ENCODE measurements around the gene ACTR2.

Gene ACTR2

DNA sequence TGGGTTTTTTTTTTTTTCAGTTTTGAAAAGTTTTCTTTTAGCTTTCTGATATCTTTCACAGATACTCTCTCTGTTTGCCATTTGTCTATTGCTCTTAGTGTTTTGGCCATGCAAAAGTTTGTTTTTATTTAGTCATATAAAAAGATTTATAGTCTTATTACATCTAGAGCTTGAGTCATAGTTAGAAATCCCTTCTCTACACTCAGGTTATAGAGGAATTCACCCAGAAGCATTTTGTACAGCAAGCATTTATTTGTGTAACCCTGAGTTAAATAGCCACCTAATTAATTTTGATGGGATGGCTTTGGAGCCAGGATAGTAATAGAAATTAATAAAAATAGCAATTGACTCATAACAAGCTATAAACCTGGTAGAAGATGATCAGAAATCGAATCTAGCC is 35.6 kb downstream of the ACTR2 start:
- TF ChIP-seq CREB1 (IDR thresholded peaks at IDR 0.05; ENCODE audit: low read depth), result no peak
- no peak for TF ChIP-seq NFIC (IDR thresholded peaks at IDR 0.05)
- TF ChIP-seq, protein P1, sequence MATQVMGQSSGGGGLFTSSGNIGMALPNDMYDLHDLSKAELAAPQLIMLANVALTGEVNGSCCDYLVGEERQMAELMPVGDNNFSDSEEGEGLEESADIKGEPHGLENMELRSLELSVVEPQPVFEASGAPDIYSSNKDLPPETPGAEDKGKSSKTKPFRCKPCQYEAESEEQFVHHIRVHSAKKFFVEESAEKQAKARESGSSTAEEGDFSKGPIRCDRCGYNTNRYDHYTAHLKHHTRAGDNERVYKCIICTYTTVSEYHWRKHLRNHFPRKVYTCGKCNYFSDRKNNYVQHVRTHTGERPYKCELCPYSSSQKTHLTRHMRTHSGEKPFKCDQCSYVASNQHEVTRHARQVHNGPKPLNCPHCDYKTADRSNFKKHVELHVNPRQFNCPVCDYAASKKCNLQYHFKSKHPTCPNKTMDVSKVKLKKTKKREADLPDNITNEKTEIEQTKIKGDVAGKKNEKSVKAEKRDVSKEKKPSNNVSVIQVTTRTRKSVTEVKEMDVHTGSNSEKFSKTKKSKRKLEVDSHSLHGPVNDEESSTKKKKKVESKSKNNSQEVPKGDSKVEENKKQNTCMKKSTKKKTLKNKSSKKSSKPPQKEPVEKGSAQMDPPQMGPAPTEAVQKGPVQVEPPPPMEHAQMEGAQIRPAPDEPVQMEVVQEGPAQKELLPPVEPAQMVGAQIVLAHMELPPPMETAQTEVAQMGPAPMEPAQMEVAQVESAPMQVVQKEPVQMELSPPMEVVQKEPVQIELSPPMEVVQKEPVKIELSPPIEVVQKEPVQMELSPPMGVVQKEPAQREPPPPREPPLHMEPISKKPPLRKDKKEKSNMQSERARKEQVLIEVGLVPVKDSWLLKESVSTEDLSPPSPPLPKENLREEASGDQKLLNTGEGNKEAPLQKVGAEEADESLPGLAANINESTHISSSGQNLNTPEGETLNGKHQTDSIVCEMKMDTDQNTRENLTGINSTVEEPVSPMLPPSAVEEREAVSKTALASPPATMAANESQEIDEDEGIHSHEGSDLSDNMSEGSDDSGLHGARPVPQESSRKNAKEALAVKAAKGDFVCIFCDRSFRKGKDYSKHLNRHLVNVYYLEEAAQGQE (IDR thresholded peaks at IDR 0.05; ENCODE audit: low read depth), result no peak
- no peak for TF ChIP-seq ZBTB7A (IDR thresholded peaks at IDR 0.05; ENCODE audit: low read depth)
- TF ChIP-seq CEBPB (IDR thresholded peaks at IDR 0.05), result no peak
- TF ChIP-seq, protein P2, sequence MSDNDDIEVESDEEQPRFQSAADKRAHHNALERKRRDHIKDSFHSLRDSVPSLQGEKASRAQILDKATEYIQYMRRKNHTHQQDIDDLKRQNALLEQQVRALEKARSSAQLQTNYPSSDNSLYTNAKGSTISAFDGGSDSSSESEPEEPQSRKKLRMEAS (IDR thresholded peaks at IDR 0.05), result no peak
- TF ChIP-seq, protein P3, sequence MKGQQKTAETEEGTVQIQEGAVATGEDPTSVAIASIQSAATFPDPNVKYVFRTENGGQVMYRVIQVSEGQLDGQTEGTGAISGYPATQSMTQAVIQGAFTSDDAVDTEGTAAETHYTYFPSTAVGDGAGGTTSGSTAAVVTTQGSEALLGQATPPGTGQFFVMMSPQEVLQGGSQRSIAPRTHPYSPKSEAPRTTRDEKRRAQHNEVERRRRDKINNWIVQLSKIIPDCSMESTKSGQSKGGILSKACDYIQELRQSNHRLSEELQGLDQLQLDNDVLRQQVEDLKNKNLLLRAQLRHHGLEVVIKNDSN (IDR thresholded peaks at IDR 0.05), result no peak
- no peak for TF ChIP-seq RAD21 (IDR thresholded peaks at IDR 0.05; ENCODE audit: low read depth)
- no peak for TF ChIP-seq EP300 (IDR thresholded peaks at IDR 0.05; ENCODE audit: borderline replicate concordance)

DNA sequence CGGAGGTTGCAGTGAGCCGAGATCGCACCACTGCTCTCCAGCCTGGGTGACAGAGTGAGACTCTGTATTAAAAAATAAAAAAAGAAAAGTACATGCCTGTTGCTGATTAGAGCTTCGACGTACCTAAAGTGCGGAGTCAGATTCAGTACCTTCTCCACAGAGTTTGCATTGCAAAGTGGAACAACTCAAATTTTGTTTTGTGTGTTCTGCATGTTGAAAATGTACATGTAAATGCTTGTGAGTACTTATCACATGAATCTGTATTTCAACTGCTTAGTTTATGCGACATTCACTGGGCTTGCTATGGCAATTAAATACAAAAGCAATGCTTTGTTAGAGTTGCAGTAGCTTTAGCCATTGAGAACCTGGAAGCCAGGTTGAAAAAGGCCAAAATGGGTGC is 36.4 kb downstream of the ACTR2 start:
- TF ChIP-seq RAD21 (IDR thresholded peaks at IDR 0.05; ENCODE audit: low read depth), result no peak
- no peak for TF ChIP-seq TCF12 (IDR thresholded peaks at IDR 0.05; ENCODE audit: low read depth)
- TF ChIP-seq, protein P1 (IDR thresholded peaks at IDR 0.05; ENCODE audit: low read depth), result no peak
- TF ChIP-seq YY1 (IDR thresholded peaks at IDR 0.05; ENCODE audit: low read depth), result no peak
- no peak for TF ChIP-seq NFIC (IDR thresholded peaks at IDR 0.05)
- no peak for TF ChIP-seq ZBTB7A (IDR thresholded peaks at IDR 0.05; ENCODE audit: low read depth)
- TF ChIP-seq, protein P2 (IDR thresholded peaks at IDR 0.05), result no peak
- TF ChIP-seq CREB1 (IDR thresholded peaks at IDR 0.05; ENCODE audit: low read depth), result no peak
- TF ChIP-seq, protein P3 (IDR thresholded peaks at IDR 0.05), result no peak
- TF ChIP-seq TEAD4 (IDR thresholded peaks at IDR 0.05), result no peak
- no peak for TF ChIP-seq EP300 (IDR thresholded peaks at IDR 0.05; ENCODE audit: borderline replicate concordance)
- no peak for TF ChIP-seq CEBPB (IDR thresholded peaks at IDR 0.05)
- no peak for TF ChIP-seq EGR1 (IDR thresholded peaks at IDR 0.05)

DNA sequence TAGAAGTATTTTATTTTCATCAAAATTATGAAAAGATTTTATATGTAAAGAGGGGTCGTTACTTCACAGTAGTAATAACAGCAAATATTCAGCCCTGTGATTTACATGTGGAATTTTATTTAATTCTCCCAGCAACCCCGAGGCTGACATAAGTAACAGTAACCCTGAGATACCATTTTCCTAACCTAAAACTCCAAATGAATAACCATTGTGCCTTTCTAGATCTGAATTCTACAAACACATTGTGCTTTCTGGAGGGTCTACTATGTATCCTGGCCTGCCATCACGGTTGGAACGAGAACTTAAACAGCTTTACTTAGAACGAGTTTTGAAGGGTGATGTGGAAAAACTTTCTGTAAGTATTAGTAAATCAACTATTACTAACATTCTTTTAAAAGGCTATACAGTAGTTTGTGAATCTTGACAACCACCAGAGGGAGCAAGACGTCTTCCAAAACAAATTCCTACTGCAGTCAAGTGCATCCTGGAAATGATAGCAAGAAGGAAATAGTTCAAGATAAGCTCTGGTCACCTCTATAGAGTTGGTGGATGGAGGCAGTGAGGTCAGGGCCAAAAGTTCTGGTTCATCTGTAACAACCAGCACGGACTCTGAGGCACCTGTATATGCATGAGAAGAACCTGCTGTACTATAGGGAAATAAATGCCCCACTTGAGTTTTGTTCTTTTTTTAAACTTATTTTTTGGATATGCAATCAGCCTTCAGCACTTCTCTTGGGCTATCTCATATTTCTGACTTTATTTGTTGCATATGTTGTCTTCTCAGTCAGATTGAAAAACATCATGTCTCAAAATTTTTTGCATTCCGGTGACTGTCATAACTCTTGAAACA is 37.4 kb downstream of the ACTR2 start:
- peak; percentile 66 for TF ChIP-seq RAD21 (IDR thresholded peaks at IDR 0.05; ENCODE audit: low read depth)
- TF ChIP-seq, protein P1 (IDR thresholded peaks at IDR 0.05; ENCODE audit: low read depth), result no peak

DNA sequence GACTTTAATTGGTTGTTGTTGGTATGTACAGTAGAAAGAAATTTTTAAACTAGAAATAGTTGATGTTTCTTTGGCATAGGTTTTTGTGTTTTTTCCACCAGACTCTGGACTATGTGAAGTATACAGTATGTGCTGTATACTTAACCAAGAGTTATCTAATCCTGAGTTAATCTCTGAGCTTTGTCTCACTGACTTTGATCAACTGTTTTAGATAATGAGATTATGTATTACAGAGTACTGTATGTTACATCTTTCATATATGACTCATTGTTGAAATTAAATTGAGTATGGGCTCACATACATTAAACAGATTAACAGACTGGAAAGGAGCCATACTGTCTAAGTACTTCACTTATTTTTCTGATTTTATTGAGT is 38.0 kb downstream of the ACTR2 start:
- no peak for TF ChIP-seq EP300 (IDR thresholded peaks at IDR 0.05; ENCODE audit: borderline replicate concordance)
- no peak for TF ChIP-seq RAD21 (IDR thresholded peaks at IDR 0.05; ENCODE audit: low read depth)
- TF ChIP-seq TCF12 (IDR thresholded peaks at IDR 0.05; ENCODE audit: low read depth), result no peak
- TF ChIP-seq, protein P3 (IDR thresholded peaks at IDR 0.05), result no peak
- TF ChIP-seq FOXM1 (IDR thresholded peaks at IDR 0.05; ENCODE audit: borderline replicate concordance, low read depth), result no peak
